Stomach (tissue), 9 donors: ENCODE data around the gene CNP. TPM values are rescaled to one million over a fixed set of nuclear protein-coding genes. Genes with fewer than 3 reads are reported as not detected.
A peak's percentile ranks its signal among the peaks of the same experiment; 100 is the strongest.

Experiments
- DNase-seq, 2 donors: peaks; one replicate each; pipeline versions ENCODE4 v3.0.0 to v3.0.0-alpha.2; 2013 to 2019
- H3K27ac ChIP-seq, 5 donors: fragments of 200-600 bp in 4 of 5; sonication (generic) in 4 of 5; one replicate each; pipeline ENCODE4 v1.5.1; 2013 to 2019; ENCODE audit warnings: mild to moderate bottlenecking in 1 of 5, moderate library complexity in 1 of 5
- H3K27me3 ChIP-seq, 3 donors: fragments of 200-600 bp; sonication (generic); one replicate each; pipeline ENCODE4 v1.5.1; 2017 to 2019; ENCODE audit warnings: mixed run types in 1 of 3
- H3K36me3 ChIP-seq, 4 donors: fragments of 200-600 bp; sonication (generic); 1 replicate in 3 of 4; 2 replicates in 1 of 4; pipeline ENCODE4 v1.5.1; 2016 to 2019
- H3K4me1 ChIP-seq, 4 donors: fragments of 200-600 bp; sonication (generic); one replicate each; pipeline ENCODE4 v1.5.1; 2016 to 2019
- H3K4me3 ChIP-seq, 4 donors: fragments of 200-600 bp; sonication (generic) in 3 of 4; one replicate each; pipeline ENCODE4 v1.5.1; 2016 to 2019; ENCODE audit warnings: mild to moderate bottlenecking in 1 of 4
- H3K9me3 ChIP-seq, 4 donors: fragments of 200-600 bp; sonication (generic); one replicate each; pipeline ENCODE4 v1.5.1; 2016 to 2019
- EP300 ChIP-seq: sonication (generic); formaldehyde crosslinking; IDR thresholded peaks from one replicate; pipeline ENCODE4 v1.6.1; 2017; ENCODE audit warnings: antibody characterized with exemption
- POLR2A ChIP-seq, 4 donors: fragments of 450-650 bp; IDR thresholded peaks; one replicate each; pipeline ENCODE4 v1.6.1; 2016; ENCODE audit warnings: antibody characterized with exemption in 4 of 4, control low read depth in 2 of 4, mild to moderate bottlenecking in 1 of 4, moderate library complexity in 1 of 4
- POLR2AphosphoS5 ChIP-seq, 3 donors: sonication (generic); formaldehyde crosslinking; IDR thresholded peaks; one replicate each; pipeline ENCODE4 v1.6.1; 2016; ENCODE audit warnings: antibody characterized with exemption in 3 of 3
- WGBS, 5 donors: extraction: QIAGEN DNeasy Blood & Tissue Kit in 3 of 5; methylation state at CpG; one replicate each; pipeline versions ENCODE4 v1.1.5 to v1.1.7; 2013 to 2018; 5-methylcytosine and 5-hydroxymethylcytosine counted together
- intact Hi-C: fragments of 100-400 bp; cut with DNase I; formaldehyde crosslinking; loops from one replicate; pipeline ENCODE4 v1.15.1; 2023; ENCODE audit warnings: low total_unique reads
- polyA plus RNA-seq, 3 donors: library from polyadenylated mRNA; stranded (reverse); fragments of 200-250 nt; gene quantifications; one replicate each; pipeline ENCODE4 v1.2.3, GENCODE V29; 2013
- total RNA-seq, 5 donors: library from RNA; depleted of rRNA; stranded (reverse); fragments of >200 nt; gene quantifications; one replicate each; pipeline versions ENCODE4 v1.1.0 to v1.2.3, GENCODE V29; 2014 to 2016
- TF ChIP-seq, protein P1 (sequence below), 7 experiments: fragments of 450-650 bp in 4 of 7; fragments of 200-600 bp in 3 of 7; sonication (generic) in 3 of 7; IDR thresholded peaks; one replicate each; pipeline ENCODE4 v1.5.1; 2016 to 2019; ENCODE audit warnings: antibody characterized with exemption in 7 of 7, control low read depth in 2 of 7, mild to moderate bottlenecking in 1 of 7
- donor health status: healthy with polysubstance abuse.
- donor health status: Bipolar disorder and iron deficiency.
- donor health status: healthy.

CNP gene
- total and polyA plus RNA-seq, 8 donors, result 21.0 to 47.2 (median 29.1) TPM

DNA sequence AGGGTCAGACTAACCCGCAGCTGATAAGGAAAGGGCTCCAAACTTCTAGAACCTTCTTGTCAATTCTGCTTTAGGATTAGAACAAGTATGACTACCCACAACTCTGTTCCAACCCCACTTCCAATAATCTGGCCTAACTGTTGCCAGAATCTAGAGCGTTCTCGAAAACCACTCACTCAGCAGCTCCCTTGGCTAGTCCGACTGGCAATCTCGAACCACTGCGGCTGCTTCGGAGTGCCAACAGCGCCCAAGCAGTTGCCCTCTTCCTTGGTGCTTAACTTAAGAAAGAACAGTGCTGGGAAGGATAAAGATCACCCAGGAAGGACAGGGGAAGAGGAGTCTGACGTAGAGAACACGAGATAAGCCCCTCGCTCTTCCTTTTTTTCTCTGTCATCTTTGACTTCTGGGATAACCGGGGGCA is 49.8 kb downstream of the CNP start:
- Histone ChIP-seq H3K36me3 (no peaks in the 10 kb centered on the region), H3K27me3 (no peaks in the 10 kb centered on the region), H3K27ac (peak overlapping the region; percentile 87 to 95 (median 93)), H3K4me3 (peak overlapping the region; percentile 81 to 95 (median 88)), H3K4me1 (peaks cover 42 to 81% (median 69%) of the 10 kb centered on the region in 4 donors), H3K9me3 (no peaks in the 10 kb centered on the region)
- intact Hi-C loops, result no loop called here
- TF ChIP-seq, protein P1, sequence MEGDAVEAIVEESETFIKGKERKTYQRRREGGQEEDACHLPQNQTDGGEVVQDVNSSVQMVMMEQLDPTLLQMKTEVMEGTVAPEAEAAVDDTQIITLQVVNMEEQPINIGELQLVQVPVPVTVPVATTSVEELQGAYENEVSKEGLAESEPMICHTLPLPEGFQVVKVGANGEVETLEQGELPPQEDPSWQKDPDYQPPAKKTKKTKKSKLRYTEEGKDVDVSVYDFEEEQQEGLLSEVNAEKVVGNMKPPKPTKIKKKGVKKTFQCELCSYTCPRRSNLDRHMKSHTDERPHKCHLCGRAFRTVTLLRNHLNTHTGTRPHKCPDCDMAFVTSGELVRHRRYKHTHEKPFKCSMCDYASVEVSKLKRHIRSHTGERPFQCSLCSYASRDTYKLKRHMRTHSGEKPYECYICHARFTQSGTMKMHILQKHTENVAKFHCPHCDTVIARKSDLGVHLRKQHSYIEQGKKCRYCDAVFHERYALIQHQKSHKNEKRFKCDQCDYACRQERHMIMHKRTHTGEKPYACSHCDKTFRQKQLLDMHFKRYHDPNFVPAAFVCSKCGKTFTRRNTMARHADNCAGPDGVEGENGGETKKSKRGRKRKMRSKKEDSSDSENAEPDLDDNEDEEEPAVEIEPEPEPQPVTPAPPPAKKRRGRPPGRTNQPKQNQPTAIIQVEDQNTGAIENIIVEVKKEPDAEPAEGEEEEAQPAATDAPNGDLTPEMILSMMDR (IDR thresholded peaks at IDR 0.05), result no peak
- no peak for TF ChIP-seq EP300
- 2 to 5% (median 3%) methylated on average over 12 of the region's 12 CpGs for WGBS, 5 donors
- peak in 1 of 2 donors; percentile 51 for DNase-seq

DNA sequence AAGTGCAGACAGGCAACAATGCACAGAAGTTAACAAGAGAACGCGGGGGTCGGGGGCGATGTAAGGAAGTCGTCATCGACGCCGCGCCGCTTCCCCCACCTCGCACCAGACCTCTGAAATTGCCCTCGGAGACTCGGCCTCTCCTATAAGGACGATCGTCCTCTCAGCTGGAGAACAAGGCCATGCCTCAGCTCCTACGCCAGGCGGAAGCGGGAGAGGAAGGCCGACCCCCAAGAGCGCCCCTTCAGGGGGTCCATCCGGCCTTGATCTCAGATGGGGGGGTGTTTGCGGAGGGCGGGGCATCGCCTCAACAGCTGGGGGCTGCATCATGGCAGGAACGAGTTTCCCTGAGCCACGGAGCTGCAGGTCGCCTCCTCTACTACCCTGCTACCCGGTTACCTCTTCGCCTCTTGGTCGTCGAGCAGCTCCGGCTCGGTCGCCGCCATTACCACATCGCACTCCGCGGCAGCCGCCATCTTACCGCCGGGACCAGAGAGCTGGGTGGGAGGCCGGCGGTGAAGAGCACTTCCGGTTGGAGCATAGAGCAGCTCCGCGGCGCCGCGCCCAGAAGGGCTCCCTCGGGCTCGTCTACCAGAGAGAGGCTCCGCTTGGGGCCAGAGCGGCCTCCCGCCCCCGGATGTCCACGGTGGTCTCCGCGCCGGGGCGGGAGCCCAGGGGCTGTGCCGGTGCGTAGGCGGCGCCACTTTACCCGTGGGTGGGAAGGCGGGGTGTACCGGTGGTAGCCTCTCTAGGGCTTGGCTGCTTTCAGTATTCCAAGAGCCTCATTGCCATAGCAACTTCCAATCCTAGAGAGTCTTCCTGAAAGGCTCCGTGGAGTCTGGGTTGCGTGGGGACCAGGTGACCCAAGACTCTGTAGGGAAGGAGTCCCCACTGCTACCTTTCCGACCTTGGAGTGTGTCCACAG is 50.6 kb downstream of the CNP start, which contains the start of gene DNAJC7:
Gene DNAJC7 (minus strand): TSS at position 499 of the 925 bp plus-strand sequence. CDS start 23 bp downstream, at position 476.
- Histone ChIP-seq H3K4me1 (peaks cover 43 to 77% (median 69%) of the 10 kb centered on the region in 4 donors), H3K27me3 (no peaks in the 10 kb centered on the region), H3K4me3 (peak within 1 kb of the TSS; percentile 81 to 95 (median 88)), H3K9me3 (no peaks in the 10 kb centered on the region), H3K36me3 (peaks cover 3 to 8% (median 7%) of the 10 kb centered on the region in 4 donors), H3K27ac (peak within 1 kb of the TSS; percentile 87 to 95 (median 93))
- WGBS, 5 donors, result 0 to 1% (median 0%) methylated on average over 37 to 70 of the region's 70 CpGs
- intact Hi-C loops, result no loop called here
- DNase-seq, result peak; percentile 93 to 98
- TF ChIP-seq, protein P1 (IDR thresholded peaks at IDR 0.05), result peak in 1 of 7 experiments; percentile 30
- TF ChIP-seq EP300, result no peak
- TF ChIP-seq POLR2A (IDR thresholded peaks at IDR 0.05), result no peak
- TF ChIP-seq POLR2AphosphoS5 (IDR thresholded peaks at IDR 0.05), result peak; percentile 59 to 89 (median 76)

DNA sequence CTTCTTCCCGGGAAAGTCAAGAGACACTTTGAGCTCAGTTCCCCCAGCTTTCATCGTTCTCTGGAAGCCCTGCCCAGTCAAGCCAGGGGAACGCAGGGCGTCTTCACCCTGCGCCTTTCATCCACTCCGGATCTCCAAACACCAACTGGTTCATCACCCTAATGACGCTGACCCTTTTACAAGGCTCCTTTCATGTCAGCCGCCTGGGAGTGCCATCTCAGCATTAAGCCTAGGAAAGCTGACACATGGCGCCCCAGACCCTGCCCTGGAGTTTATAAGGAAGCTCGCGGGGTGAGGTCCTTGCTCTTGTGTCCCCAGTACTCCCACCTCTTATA is 51.2 kb downstream of the CNP start:
- peak overlapping the region; percentile 81 to 95 (median 88) for H3K4me3 ChIP-seq
- WGBS, 5 donors, result 2 to 11% (median 6%) methylated on average over 9 to 11 of the region's 11 CpGs
- peak overlapping the region; percentile 87 to 95 (median 93) for H3K27ac ChIP-seq
- intact Hi-C loops, result no loop called here
- no peak for DNase-seq
- H3K4me1 ChIP-seq, result peaks cover 41 to 70% (median 68%) of the 10 kb centered on the region in 4 donors
- no peaks in the 10 kb centered on the region for H3K9me3 ChIP-seq
- H3K36me3 ChIP-seq, result peaks cover 9 to 14% (median 13%) of the 10 kb centered on the region in 4 donors
- TF ChIP-seq EP300 (no peak), POLR2A (IDR thresholded peaks at IDR 0.05) (no peak), POLR2AphosphoS5 (IDR thresholded peaks at IDR 0.05) (no peak)
- TF ChIP-seq, protein P1 (IDR thresholded peaks at IDR 0.05), result no peak
- no peaks in the 10 kb centered on the region for H3K27me3 ChIP-seq

DNA sequence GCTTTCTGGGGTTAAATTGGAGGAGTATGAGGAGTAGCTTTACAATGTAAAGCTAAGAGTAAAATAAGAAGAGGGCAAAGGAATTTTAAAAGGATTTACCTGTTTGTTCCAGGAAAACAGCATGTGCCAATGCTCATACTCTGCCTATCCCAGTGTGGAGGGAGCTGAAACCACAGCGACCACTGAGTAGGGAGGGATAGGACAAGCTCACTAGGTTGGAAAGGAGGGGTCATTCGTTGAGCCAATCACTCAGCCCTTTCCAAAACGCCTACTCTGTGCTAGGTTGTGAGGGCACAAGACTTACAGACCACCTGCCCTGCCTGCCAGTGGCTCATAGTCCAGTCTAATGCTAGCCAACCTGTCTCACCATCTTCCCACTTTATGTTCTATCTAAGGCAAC is 51.7 kb downstream of the CNP start:
- H3K27ac ChIP-seq, result peak overlapping the region in 4 of 5 donors; percentile 91 to 95 (median 94)
- H3K9me3 ChIP-seq, result no peaks in the 10 kb centered on the region
- no peak for DNase-seq
- no peaks in the 10 kb centered on the region for H3K27me3 ChIP-seq
- peak overlapping the region in 3 of 4 donors; percentile 86 to 95 (median 91) for H3K4me3 ChIP-seq
- peaks cover 41 to 70% (median 63%) of the 10 kb centered on the region in 4 donors for H3K4me1 ChIP-seq
- TF ChIP-seq POLR2A (IDR thresholded peaks at IDR 0.05), result no peak
- no peak for TF ChIP-seq EP300
- TF ChIP-seq POLR2AphosphoS5 (IDR thresholded peaks at IDR 0.05), result no peak
- TF ChIP-seq, protein P1 (IDR thresholded peaks at IDR 0.05), result no peak
- peaks cover 14 to 19% (median 18%) of the 10 kb centered on the region in 4 donors for H3K36me3 ChIP-seq
- intact Hi-C loops, result no loop called here
- WGBS, 5 donors, result 23 to 54% (median 35%) methylated on average over 3 of the region's 3 CpGs
